KMS-11 (cell line): ENCODE measurements around the gene DLST.

ENCODE experiments used
- H2AFZ ChIP-seq: fragments of 200-600 bp; sonication (generic); 2 replicates; pipeline ENCODE4 v1.6.1; 2016; ENCODE audit warnings: antibody characterized with exemption, mixed run types, low read depth
- H3K27ac ChIP-seq: fragments of 200-600 bp; sonication (generic); 2 replicates; pipeline ENCODE4 v1.6.1; 2016; ENCODE audit warnings: mild to moderate bottlenecking, mixed run types
- H3K27me3 ChIP-seq: fragments of 200-600 bp; sonication (generic); 2 replicates; pipeline ENCODE4 v1.6.1; 2017; ENCODE audit warnings: mild to moderate bottlenecking, low read depth, mixed run types, moderate library complexity; ENCODE audit not compliant: insufficient read depth
- H3K36me3 ChIP-seq: fragments of 200-600 bp; sonication (generic); 2 replicates; pipeline ENCODE4 v1.6.1; 2017; ENCODE audit warnings: mild to moderate bottlenecking, mixed run types; ENCODE audit not compliant: insufficient read depth
- H3K4me1 ChIP-seq: fragments of 200-600 bp; sonication (generic); 2 replicates; pipeline ENCODE4 v1.6.1; 2016; ENCODE audit warnings: mild to moderate bottlenecking, low read depth, mixed run types; ENCODE audit not compliant: poor library complexity, severe bottlenecking
- H3K4me2 ChIP-seq: fragments of 200-600 bp; sonication (generic); 2 replicates; pipeline ENCODE4 v1.7.0; 2016; ENCODE audit warnings: mild to moderate bottlenecking, mixed run types
- H3K4me3 ChIP-seq: fragments of 200-600 bp; sonication (generic); IDR thresholded peaks from 2 replicates; pipeline ENCODE4 v1.6.1; 2017; ENCODE audit warnings: low read depth, low read length, mixed read lengths; ENCODE audit not compliant: insufficient read depth
- H3K79me2 ChIP-seq: fragments of 200-600 bp; sonication (generic); 2 replicates; pipeline ENCODE4 v1.6.1; 2016; ENCODE audit warnings: low read depth, mixed run types; ENCODE audit not compliant: insufficient read depth
- H3K9ac ChIP-seq: fragments of 200-600 bp; sonication (generic); 2 replicates; pipeline ENCODE4 v1.6.1; 2016; ENCODE audit warnings: mild to moderate bottlenecking, mixed run types
- H4K20me1 ChIP-seq: fragments of 200-600 bp; sonication (generic); 2 replicates; pipeline ENCODE4 v1.6.1; 2016; ENCODE audit warnings: mild to moderate bottlenecking, mixed run types; ENCODE audit not compliant: insufficient read depth
- CTCF ChIP-seq: fragments of 200-600 bp; sonication (generic); conservative IDR thresholded peaks from 2 replicates; pipeline ENCODE4 v1.6.1; 2017; ENCODE audit warnings: low read depth, mild to moderate bottlenecking, antibody characterized with exemption, low read length, moderate library complexity, mixed read lengths

The DLST gene

GRCh38 chr14:74913986-74914573, 32.4 kb downstream of the DLST start:
- Histone ChIP-seq H3K4me2 (no peak overlapping the region), H3K79me2 (no peaks in the 10 kb centered on the region), H4K20me1 (no peaks in the 10 kb centered on the region), H3K36me3 (no peaks in the 10 kb centered on the region), H3K4me3 (no peak overlapping the region), H3K27me3 (no peaks in the 10 kb centered on the region), H3K27ac (no peak overlapping the region), H2AFZ (no peak overlapping the region), H3K9ac (no peak overlapping the region), H3K4me1 (no peaks in the 10 kb centered on the region)
- TF ChIP-seq CTCF: peak; percentile 35; the same call in 1 of the 2 replicates

GRCh38 chr14:74915426-74915825, 33.7 kb downstream of the DLST start:
- Histone ChIP-seq H3K4me3 (no peak overlapping the region), H3K4me1 (no peaks in the 10 kb centered on the region), H4K20me1 (no peaks in the 10 kb centered on the region), H2AFZ (no peak overlapping the region), H3K27me3 (no peaks in the 10 kb centered on the region), H3K36me3 (no peaks in the 10 kb centered on the region), H3K9ac (no peak overlapping the region), H3K27ac (no peak overlapping the region), H3K79me2 (no peaks in the 10 kb centered on the region), H3K4me2 (no peak overlapping the region)
- no peak for TF ChIP-seq CTCF

GRCh38 chr14:74915826-74916225, 34.1 kb downstream of the DLST start:
- H3K4me3 ChIP-seq: no peak overlapping the region
- H3K36me3 ChIP-seq: no peaks in the 10 kb centered on the region
- no peaks in the 10 kb centered on the region for H3K4me1 ChIP-seq
- no peak for TF ChIP-seq CTCF
- no peaks in the 10 kb centered on the region for H4K20me1 ChIP-seq
- H3K27me3 ChIP-seq: no peaks in the 10 kb centered on the region
- H3K79me2 ChIP-seq: no peaks in the 10 kb centered on the region
- H3K27ac ChIP-seq: no peak overlapping the region
- no peak overlapping the region for H2AFZ ChIP-seq
- H3K4me2 ChIP-seq: no peak overlapping the region
- no peak overlapping the region for H3K9ac ChIP-seq

GRCh38 chr14:74917178-74917543, 35.4 kb downstream of the DLST start:
- Histone ChIP-seq H3K27ac (no peak overlapping the region), H3K9ac (no peak overlapping the region)
- no peak for TF ChIP-seq CTCF

More at GRCh38 chr14:74917178-74917543, 35.4 kb downstream of the DLST start:
- Histone ChIP-seq H3K27me3 (no peaks in the 10 kb centered on the region), H3K36me3 (no peaks in the 10 kb centered on the region), H3K4me3 (no peak overlapping the region), H4K20me1 (no peaks in the 10 kb centered on the region), H3K4me1 (no peaks in the 10 kb centered on the region), H3K4me2 (no peak overlapping the region), H2AFZ (no peak overlapping the region), H3K79me2 (no peaks in the 10 kb centered on the region)
